AG20443 (cell line): Measurements from ENCODE around the gene DUSP14.
A peak's percentile ranks its signal among the peaks of the same experiment; 100 is the strongest.
"Not testable (repeated sequence)": the region's sequence is repeated elsewhere in the genome, so short reads cannot be mapped to it uniquely, and the experiment has no call there.

Source experiments
- DNase-seq: peaks from one replicate; pipeline ENCODE4 v3.0.0; 2012; ENCODE audit warnings: low spot score, mixed read lengths

Gene DUSP14

GRCh38 chr17:37483311-37484039 is 6.2 kb upstream of the DUSP14 start:
- peak; percentile 71 for DNase-seq

- no peak for DNase-seq
Measured at GRCh38 chr17:37485938-37486570, 3.6 kb upstream of the DUSP14 start.

GRCh38 chr17:37488009-37488604 is 1.6 kb upstream of the DUSP14 start:
- DNase-seq, result peak; percentile 77

GRCh38 chr17:37488607-37489196 is 989 bp upstream of the DUSP14 start:
- DNase-seq, result peak; percentile 80

- DNase-seq, result peak; percentile 54
Measured at GRCh38 chr17:37490022-37490587, 414 bp downstream of the DUSP14 start.

- peak; percentile 79 for DNase-seq
Measured at GRCh38 chr17:37490638-37491614, 1.2 kb downstream of the DUSP14 start.

- no peak for DNase-seq
Measured at GRCh38 chr17:37492167-37492566, 2.5 kb downstream of the DUSP14 start.

- peak; percentile 77 for DNase-seq
Measured at GRCh38 chr17:37493249-37494027, 3.7 kb downstream of the DUSP14 start.

- no peak for DNase-seq
Measured at GRCh38 chr17:37494401-37494831, 4.7 kb downstream of the DUSP14 start.

- DNase-seq, result no peak
Measured at GRCh38 chr17:37494971-37495370, 5.3 kb downstream of the DUSP14 start.

- DNase-seq, result no peak
Measured at GRCh38 chr17:37500378-37500777, 10.7 kb downstream of the DUSP14 start.

GRCh38 chr17:37502009-37502936 is 12.6 kb downstream of the DUSP14 start:
- DNase-seq, result no peak

- DNase-seq, result no peak
Measured at GRCh38 chr17:37503148-37503547, 13.5 kb downstream of the DUSP14 start.

GRCh38 chr17:37505333-37505732 is 15.6 kb downstream of the DUSP14 start:
- no peak for DNase-seq

GRCh38 chr17:37506678-37507077 is 17.0 kb downstream of the DUSP14 start:
- peak; percentile 40 for DNase-seq

GRCh38 chr17:37507111-37507510 is 17.4 kb downstream of the DUSP14 start:
- no peak for DNase-seq

- DNase-seq, result no peak
Measured at GRCh38 chr17:37510056-37510455, 20.4 kb downstream of the DUSP14 start.

GRCh38 chr17:37511642-37512041 is 22.0 kb downstream of the DUSP14 start:
- not testable (repeated sequence) for DNase-seq

- no peak for DNase-seq
Measured at GRCh38 chr17:37512442-37513068, 22.9 kb downstream of the DUSP14 start.
